Gastrocnemius medialis (tissue), 4 donors: ENCODE measurements around the gene SKI. TPM values are rescaled to one million over a fixed set of nuclear protein-coding genes. Genes with fewer than 3 reads are reported as not detected.

Experiments
- ATAC-seq, 2 donors: fragments of 150-250 bp; one replicate each; pipeline ENCODE4 v1.9.1; 2016
- DNase-seq, 2 donors: peaks; one replicate each; pipeline ENCODE4 v3.0.0-alpha.2; 2019
- H3K27ac ChIP-seq, 4 donors: fragments of 200-600 bp; sonication (generic); 1 replicate in 1 of 4; 2 replicates in 3 of 4; pipeline ENCODE4 v1.5.1; 2016 to 2018; ENCODE audit warnings: mild to moderate bottlenecking in 2 of 4, moderate library complexity in 1 of 4
- H3K27me3 ChIP-seq, 3 donors: fragments of 200-600 bp; sonication (generic) in 2 of 3; 1 replicate in 1 of 3; 2 replicates in 2 of 3; pipeline versions ENCODE4 v1.5.1 to v1.6.0; 2016 to 2019; ENCODE audit warnings: mild to moderate bottlenecking in 1 of 3, moderate library complexity in 1 of 3
- H3K36me3 ChIP-seq, 2 donors: fragments of 200-600 bp; sonication (generic) in 1 of 2; one replicate each; pipeline ENCODE4 v1.5.1; 2017 to 2018
- H3K4me1 ChIP-seq, 2 donors: fragments of 200-600 bp; sonication (generic) in 1 of 2; one replicate each; pipeline ENCODE4 v1.5.1; 2016 to 2017; ENCODE audit warnings: mild to moderate bottlenecking in 2 of 2
- H3K4me3 ChIP-seq, 4 donors: fragments of 200-600 bp; sonication (generic) in 3 of 4; 1 replicate in 1 of 4; 2 replicates in 3 of 4; pipeline ENCODE4 v1.5.1; 2016 to 2019; ENCODE audit warnings: mild to moderate bottlenecking in 2 of 4
- H3K9me3 ChIP-seq, 3 donors: fragments of 200-600 bp; sonication (generic) in 2 of 3; 1 replicate in 1 of 3; 2 replicates in 2 of 3; pipeline ENCODE4 v1.5.1; 2016 to 2019
- POLR2A ChIP-seq, 2 donors: fragments of 450-650 bp; IDR thresholded peaks; one replicate each; pipeline ENCODE4 v1.6.1; 2017; ENCODE audit warnings: antibody characterized with exemption in 2 of 2, mild to moderate bottlenecking in 2 of 2, moderate library complexity in 2 of 2
- in situ Hi-C, 4 donors: fragments of 200-750 bp; cut with MboI; loops; one replicate each; pipeline versions ENCODE4 v1.15.0 to v1.8.0; 2017; ENCODE audit warnings: low sequenced_read_pairs in 4 of 4
- intact Hi-C: fragments of 100-400 bp; cut with DNase I; formaldehyde crosslinking; loops from one replicate; pipeline ENCODE4 v1.15.1; 2023; ENCODE audit warnings: low total_unique reads
- total RNA-seq, 4 donors: library from RNA; depleted of rRNA; stranded (reverse); fragments of >200 nt; gene quantifications; one replicate each; pipeline versions ENCODE4 v1.1.0 to v1.2.3, GENCODE V29; 2016
- TF ChIP-seq, protein P1 (sequence below), 5 experiments: fragments of 450-650 bp in 3 of 5; fragments of 200-600 bp in 2 of 5; sonication (generic) in 2 of 5; IDR thresholded peaks in 4 of 5; conservative IDR thresholded peaks in 1 of 5; 1 replicate in 4 of 5; 2 replicates in 1 of 5; pipeline ENCODE4 v1.5.1; 2016 to 2019; ENCODE audit warnings: antibody characterized with exemption in 5 of 5, mild to moderate bottlenecking in 3 of 5, moderate library complexity in 3 of 5

Gene SKI
- total RNA-seq, 4 donors from 2014 or later = 7.8 to 32.2 (median 22.4) TPM

DNA sequence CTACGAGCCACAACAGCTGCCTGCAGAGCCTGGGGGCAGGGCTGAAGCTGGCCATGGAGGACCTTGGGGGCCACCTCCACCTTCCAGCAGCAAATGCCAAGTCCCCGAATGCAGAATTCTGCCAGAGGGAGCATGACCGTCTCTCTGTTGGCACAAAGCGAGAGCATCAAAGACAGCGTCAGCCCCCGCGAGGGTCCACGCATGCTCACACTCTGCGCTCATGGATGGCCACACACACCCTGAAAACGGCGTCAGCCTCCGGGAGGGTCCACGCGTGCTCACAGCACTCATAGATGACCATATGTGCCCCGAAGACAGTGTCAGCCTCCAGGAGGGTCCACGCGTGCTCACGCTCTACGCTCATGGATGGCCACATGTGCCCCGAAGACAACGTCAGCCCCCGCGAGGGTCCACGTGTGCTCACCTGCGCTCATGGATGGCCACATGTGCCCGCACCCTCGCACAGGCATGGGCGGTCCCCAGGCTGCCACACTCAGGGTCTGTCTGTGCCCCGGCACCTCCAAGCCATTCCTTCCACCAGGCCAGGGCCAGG, 116.7 kb downstream of the SKI start:
- in situ Hi-C loops (no loop called here), intact Hi-C loops (no loop called here)
- TF ChIP-seq, protein P1, sequence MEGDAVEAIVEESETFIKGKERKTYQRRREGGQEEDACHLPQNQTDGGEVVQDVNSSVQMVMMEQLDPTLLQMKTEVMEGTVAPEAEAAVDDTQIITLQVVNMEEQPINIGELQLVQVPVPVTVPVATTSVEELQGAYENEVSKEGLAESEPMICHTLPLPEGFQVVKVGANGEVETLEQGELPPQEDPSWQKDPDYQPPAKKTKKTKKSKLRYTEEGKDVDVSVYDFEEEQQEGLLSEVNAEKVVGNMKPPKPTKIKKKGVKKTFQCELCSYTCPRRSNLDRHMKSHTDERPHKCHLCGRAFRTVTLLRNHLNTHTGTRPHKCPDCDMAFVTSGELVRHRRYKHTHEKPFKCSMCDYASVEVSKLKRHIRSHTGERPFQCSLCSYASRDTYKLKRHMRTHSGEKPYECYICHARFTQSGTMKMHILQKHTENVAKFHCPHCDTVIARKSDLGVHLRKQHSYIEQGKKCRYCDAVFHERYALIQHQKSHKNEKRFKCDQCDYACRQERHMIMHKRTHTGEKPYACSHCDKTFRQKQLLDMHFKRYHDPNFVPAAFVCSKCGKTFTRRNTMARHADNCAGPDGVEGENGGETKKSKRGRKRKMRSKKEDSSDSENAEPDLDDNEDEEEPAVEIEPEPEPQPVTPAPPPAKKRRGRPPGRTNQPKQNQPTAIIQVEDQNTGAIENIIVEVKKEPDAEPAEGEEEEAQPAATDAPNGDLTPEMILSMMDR (IDR thresholded peaks at IDR 0.05 in 4 of 5, conservative IDR thresholded peaks at IDR 0.05 in 1 of 5) = no peak
- H3K27ac ChIP-seq = no peak overlapping the region
- H3K4me3 ChIP-seq = no peak overlapping the region
- H3K36me3 ChIP-seq = no peaks in the 10 kb centered on the region
- no peaks in the 10 kb centered on the region for H3K9me3 ChIP-seq
- DNase-seq = no peak
- no peak for ATAC-seq
- no peaks in the 10 kb centered on the region for H3K27me3 ChIP-seq
- H3K4me1 ChIP-seq = no peaks in the 10 kb centered on the region

DNA sequence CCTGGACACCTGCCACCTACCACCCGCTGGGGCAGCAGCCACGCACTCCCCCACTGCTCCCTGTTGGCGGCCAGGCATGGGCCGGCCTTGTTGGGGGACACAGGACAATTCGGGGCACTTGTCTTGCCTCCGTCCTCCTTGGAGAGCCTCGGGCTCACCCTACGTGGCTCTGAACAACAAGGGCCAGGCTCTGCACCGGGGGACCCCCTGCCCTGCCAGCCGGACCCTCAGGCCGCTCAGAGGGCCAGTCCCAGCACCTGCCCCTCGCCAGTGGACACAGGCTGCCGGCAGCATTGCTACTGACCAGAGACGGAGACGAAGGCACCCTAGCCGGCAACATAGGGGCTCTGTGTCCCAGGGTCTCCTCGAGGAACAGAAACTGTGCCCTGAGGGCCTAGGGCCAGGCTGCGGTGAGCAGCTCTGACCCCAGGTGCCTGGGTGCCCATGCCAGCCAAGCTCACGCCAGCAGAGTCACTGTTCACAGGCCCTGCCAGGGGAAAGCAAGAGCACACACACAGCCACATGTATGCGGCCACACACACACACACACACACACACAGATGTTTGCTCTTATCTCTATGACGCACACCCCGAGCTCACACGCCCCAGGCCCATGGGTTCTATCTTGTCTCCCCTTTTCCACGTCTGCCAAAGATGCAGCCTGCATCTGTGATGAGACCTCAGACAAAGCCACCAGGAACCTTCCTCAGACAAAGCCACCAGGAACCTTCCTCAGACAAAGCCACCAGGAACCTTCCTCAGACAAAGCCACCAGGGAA, 117.4 kb downstream of the SKI start:
- no peak overlapping the region for H3K27ac ChIP-seq
- DNase-seq (no peak), ATAC-seq (no peak)
- H3K27me3 ChIP-seq = no peaks in the 10 kb centered on the region
- H3K4me1 ChIP-seq = no peaks in the 10 kb centered on the region
- in situ Hi-C loops (no loop called here), intact Hi-C loops (no loop called here)
- H3K36me3 ChIP-seq = no peaks in the 10 kb centered on the region
- H3K9me3 ChIP-seq = no peaks in the 10 kb centered on the region
- TF ChIP-seq, protein P1 (IDR thresholded peaks at IDR 0.05 in 4 of 5, conservative IDR thresholded peaks at IDR 0.05 in 1 of 5) = no peak
- TF ChIP-seq POLR2A (IDR thresholded peaks at IDR 0.05) = no peak
- no peak overlapping the region for H3K4me3 ChIP-seq

DNA sequence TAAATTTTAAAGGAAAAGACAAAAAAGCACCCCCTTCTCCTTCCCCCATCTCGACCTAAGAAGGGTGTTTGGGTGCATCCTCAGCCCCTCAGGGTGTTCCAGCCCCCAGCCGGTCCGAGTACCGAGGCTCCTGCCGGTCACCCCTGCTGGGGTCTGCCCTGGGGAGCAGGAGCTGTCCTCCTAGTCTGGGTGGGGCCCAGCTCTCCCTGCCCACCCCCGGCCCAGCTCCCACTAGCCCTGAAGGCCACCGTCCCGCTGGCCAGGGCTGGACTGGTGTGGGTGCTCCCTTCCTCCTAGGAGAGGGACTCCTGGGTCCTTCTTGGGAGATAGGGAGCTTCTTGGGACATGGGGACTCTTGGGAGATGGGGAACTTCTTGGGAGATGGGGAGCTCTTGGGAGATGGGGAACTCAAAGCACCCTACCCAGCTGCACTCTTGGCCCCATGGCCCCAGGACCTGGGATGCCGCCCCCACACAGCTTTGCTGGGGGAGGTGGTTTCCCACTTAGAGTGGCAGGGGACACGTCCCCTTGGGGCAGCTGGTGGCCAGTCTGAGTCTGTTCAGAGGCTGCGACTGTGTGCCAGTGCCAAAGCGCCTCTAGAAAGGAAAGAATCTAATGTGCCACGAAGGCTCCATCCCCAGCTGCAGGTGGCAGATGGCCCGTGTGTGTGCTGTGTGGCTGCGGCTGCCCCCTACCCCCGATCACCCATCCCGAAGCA, 118.7 kb downstream of the SKI start:
- Histone ChIP-seq H3K4me3 (no peak overlapping the region), H3K27ac (no peak overlapping the region), H3K9me3 (no peaks in the 10 kb centered on the region), H3K36me3 (no peaks in the 10 kb centered on the region), H3K27me3 (no peaks in the 10 kb centered on the region), H3K4me1 (no peaks in the 10 kb centered on the region)
- no peak for ATAC-seq
- TF ChIP-seq, protein P1 (IDR thresholded peaks at IDR 0.05 in 4 of 5, conservative IDR thresholded peaks at IDR 0.05 in 1 of 5) = no peak
- TF ChIP-seq POLR2A (IDR thresholded peaks at IDR 0.05) = no peak
- no peak for DNase-seq
- intact Hi-C loops (no loop called here), in situ Hi-C loops (no loop called here)

DNA sequence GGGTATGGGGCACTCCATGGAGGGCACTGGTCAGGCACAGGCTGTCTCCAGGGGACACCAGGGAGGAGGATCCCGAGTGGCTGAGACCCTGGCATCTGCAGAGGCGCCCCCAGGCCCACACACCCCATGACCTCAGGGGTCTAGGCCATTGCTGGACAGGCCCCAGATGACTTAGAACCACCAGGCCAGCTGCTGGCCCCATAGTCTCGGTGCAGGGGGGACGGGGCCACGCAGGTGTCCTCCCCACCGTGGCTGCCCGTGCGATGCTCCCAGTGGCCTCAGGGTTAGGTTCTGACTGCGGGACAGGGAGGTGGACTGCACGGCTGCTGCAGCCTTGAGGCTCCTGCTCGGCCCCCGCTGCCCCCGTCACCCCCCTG, 119.3 kb downstream of the SKI start:
- no peaks in the 10 kb centered on the region for H3K4me1 ChIP-seq
- no peak overlapping the region for H3K4me3 ChIP-seq
- in situ Hi-C loops = no loop called here
- DNase-seq (no peak), ATAC-seq (no peak)
- intact Hi-C loops = no loop called here
- H3K27me3 ChIP-seq = no peaks in the 10 kb centered on the region
- TF ChIP-seq, protein P1 (IDR thresholded peaks at IDR 0.05 in 4 of 5, conservative IDR thresholded peaks at IDR 0.05 in 1 of 5) = no peak
- no peak for TF ChIP-seq POLR2A (IDR thresholded peaks at IDR 0.05)
- H3K9me3 ChIP-seq = no peaks in the 10 kb centered on the region
- H3K27ac ChIP-seq = no peak overlapping the region
- no peaks in the 10 kb centered on the region for H3K36me3 ChIP-seq
